GM12872 (cell line): ENCODE data around the gene FSTL4.

Experiments
- CTCF ChIP-seq: IDR thresholded peaks from 3 replicates; pipeline ENCODE4 v1.5.1; 2011; ENCODE audit warnings: low read depth, mild to moderate bottlenecking, low read length, moderate library complexity; ENCODE audit not compliant: insufficient read depth

Gene FSTL4

GRCh38 chr5:133163839-133164238, 448.5 kb downstream of the FSTL4 start:
- TF ChIP-seq CTCF = no peak

- no peak for TF ChIP-seq CTCF
Observed at GRCh38 chr5:133159543-133159942, 452.8 kb downstream of the FSTL4 start.

- no peak for TF ChIP-seq CTCF
Observed at GRCh38 chr5:133155326-133155969, 456.9 kb downstream of the FSTL4 start.

GRCh38 chr5:133154274-133155075, 457.9 kb downstream of the FSTL4 start:
- no peak for TF ChIP-seq CTCF

- TF ChIP-seq CTCF = no peak
Observed at GRCh38 chr5:133150909-133151544, 461.3 kb downstream of the FSTL4 start.

GRCh38 chr5:133149345-133149744, 463.0 kb downstream of the FSTL4 start:
- no peak for TF ChIP-seq CTCF

GRCh38 chr5:133147815-133148567, 464.4 kb downstream of the FSTL4 start:
- TF ChIP-seq CTCF = no peak
